Measurements from ENCODE around the gene RPS6KB1. TPM values are rescaled to one million over a fixed set of nuclear protein-coding genes. Genes with fewer than 3 reads are reported as not detected.
"Not testable (repeated sequence)": the region's sequence is repeated elsewhere in the genome, so short reads cannot be mapped to it uniquely, and the experiment has no call there.

The RPS6KB1 gene
- polyA plus RNA-seq, 3 donors from 2014 or later: 10.4 to 24.7 (median 14.5) TPM

GRCh38 chr17:59856859-59857794 is 35.8 kb upstream of the RPS6KB1 start:
- Mint-ChIP-seq H3K4me3 (no peak overlapping the region), H3K27me3 (ENCODE audit: low read depth in 3 of 3) (peaks cover 0 to 2% (median 0%) of the 10 kb centered on the region in 3 donors), H3K9me3 (no peaks in the 10 kb centered on the region), H3K4me1 (peaks cover 2 to 6% of the 10 kb centered on the region in 2 donors), H3K36me3 (peaks cover 0 to 7% (median 3%) of the 10 kb centered on the region in 3 donors), H3K27ac (peak overlapping the region in 1 of 6 donors; percentile 45)
- no peak for DNase-seq

DNA sequence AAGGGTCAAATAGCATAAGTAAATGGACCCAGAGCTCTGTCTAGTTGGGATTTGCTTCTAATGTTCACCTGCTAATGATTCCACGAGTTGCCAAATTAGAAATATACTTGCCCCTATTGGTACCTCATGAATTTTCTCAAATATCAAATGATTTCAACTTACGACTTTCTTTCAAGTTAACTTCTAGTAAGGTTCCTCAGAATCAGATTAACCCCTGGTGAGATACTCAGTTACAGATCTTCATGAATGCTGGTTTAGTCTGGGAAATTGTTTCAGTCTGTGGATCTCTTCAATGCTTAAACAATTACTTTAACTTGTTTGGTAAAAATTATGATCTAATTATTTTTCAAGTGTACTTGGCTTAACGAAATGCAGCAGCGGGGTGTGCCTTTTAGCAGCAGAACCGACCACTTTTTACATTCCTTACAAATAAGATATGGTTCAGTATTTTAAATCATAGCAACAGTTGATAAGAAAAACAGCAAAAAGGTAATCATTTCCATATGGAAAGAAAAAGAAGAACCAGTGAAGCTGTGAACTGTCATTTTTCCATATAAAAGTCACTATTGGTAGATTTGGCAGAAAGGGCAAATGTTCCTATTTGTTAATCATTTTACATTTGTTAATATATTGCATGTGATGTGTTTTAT is 34.6 kb upstream of the RPS6KB1 start:
- peaks cover 0 to 12% (median 3%) of the 10 kb centered on the region in 3 donors for H3K36me3 Mint-ChIP-seq
- no peak overlapping the region for H3K4me3 Mint-ChIP-seq
- H3K27me3 Mint-ChIP-seq (ENCODE audit: low read depth in 3 of 3): peaks cover 0 to 2% (median 0%) of the 10 kb centered on the region in 3 donors
- no peak for DNase-seq
- H3K4me1 Mint-ChIP-seq: peaks cover 2 to 6% of the 10 kb centered on the region in 2 donors
- no peaks in the 10 kb centered on the region for H3K9me3 Mint-ChIP-seq
- H3K27ac Mint-ChIP-seq: peak overlapping the region in 1 of 6 donors; percentile 50

- peaks cover 0 to 2% (median 0%) of the 10 kb centered on the region in 3 donors for H3K27me3 Mint-ChIP-seq (ENCODE audit: low read depth in 3 of 3)
- no peak overlapping the region for H3K27ac Mint-ChIP-seq
- H3K9me3 Mint-ChIP-seq: no peaks in the 10 kb centered on the region
- H3K4me3 Mint-ChIP-seq: no peak overlapping the region
- peaks cover 0 to 6% of the 10 kb centered on the region in 2 donors for H3K4me1 Mint-ChIP-seq
- H3K36me3 Mint-ChIP-seq: peaks cover 0 to 12% (median 7%) of the 10 kb centered on the region in 3 donors
- no peak for DNase-seq
Measured at GRCh38 chr17:59858932-59859331, 34.0 kb upstream of the RPS6KB1 start.

DNA sequence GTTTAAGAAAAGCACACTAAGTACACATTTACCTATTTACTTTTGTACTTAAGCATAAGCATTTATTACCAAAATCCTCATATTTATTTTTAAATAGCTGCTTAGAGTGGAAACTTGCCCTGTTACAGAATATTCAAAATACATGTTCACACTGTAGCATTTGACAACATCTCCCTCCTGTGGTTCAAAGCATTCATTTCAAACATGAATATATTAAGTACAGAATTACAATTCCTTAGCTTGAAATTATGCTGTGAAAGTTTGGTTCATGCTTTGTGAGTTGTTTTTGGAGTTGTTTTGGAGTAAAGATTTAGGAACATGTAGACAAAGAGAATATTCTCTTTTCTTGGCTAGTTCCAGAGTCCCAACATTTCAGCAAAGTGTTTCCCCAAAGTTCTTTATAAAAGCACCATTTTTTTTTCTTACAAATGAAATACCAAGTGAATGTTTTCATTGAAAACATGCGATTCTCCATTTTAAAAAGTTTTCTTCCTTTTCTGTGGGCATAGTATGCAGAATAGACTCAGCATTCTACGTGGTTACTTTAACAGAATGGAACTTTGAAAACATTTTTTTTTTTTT is 33.4 kb upstream of the RPS6KB1 start:
- peaks cover 0 to 6% of the 10 kb centered on the region in 2 donors for H3K4me1 Mint-ChIP-seq
- peak overlapping the region in 1 of 6 donors; percentile 14 for H3K27ac Mint-ChIP-seq

GRCh38 chr17:59863616-59864015 is 29.3 kb upstream of the RPS6KB1 start:
- H3K27ac Mint-ChIP-seq: no peak overlapping the region
- peaks cover 0 to 6% of the 10 kb centered on the region in 2 donors for H3K4me1 Mint-ChIP-seq
- no peaks in the 10 kb centered on the region for H3K9me3 Mint-ChIP-seq
- peaks cover 7 to 15% (median 11%) of the 10 kb centered on the region in 3 donors for H3K36me3 Mint-ChIP-seq
- H3K27me3 Mint-ChIP-seq (ENCODE audit: low read depth in 3 of 3): peaks cover 0 to 2% (median 0%) of the 10 kb centered on the region in 3 donors
- H3K4me3 Mint-ChIP-seq: no peak overlapping the region
- no peak for DNase-seq

More for the DNA sequence above, 33.4 kb upstream of the RPS6KB1 start:
- no peak overlapping the region for H3K4me3 Mint-ChIP-seq
- H3K9me3 Mint-ChIP-seq: no peaks in the 10 kb centered on the region
- DNase-seq: peak in 1 of 3 donors; percentile 31
- peaks cover 0 to 2% (median 0%) of the 10 kb centered on the region in 3 donors for H3K27me3 Mint-ChIP-seq (ENCODE audit: low read depth in 3 of 3)
- peaks cover 0 to 12% (median 7%) of the 10 kb centered on the region in 3 donors for H3K36me3 Mint-ChIP-seq

GRCh38 chr17:59869941-59870218 is 23.0 kb upstream of the RPS6KB1 start:
- no peak overlapping the region for H3K4me3 Mint-ChIP-seq
- no peak overlapping the region for H3K27ac Mint-ChIP-seq
- H3K27me3 Mint-ChIP-seq (ENCODE audit: low read depth in 3 of 3): peaks cover 0 to 2% (median 0%) of the 10 kb centered on the region in 3 donors
- DNase-seq: no peak
- H3K36me3 Mint-ChIP-seq: peaks cover 11 to 16% (median 12%) of the 10 kb centered on the region in 3 donors
- no peaks in the 10 kb centered on the region for H3K9me3 Mint-ChIP-seq
- H3K4me1 Mint-ChIP-seq: no peaks in the 10 kb centered on the region

DNA sequence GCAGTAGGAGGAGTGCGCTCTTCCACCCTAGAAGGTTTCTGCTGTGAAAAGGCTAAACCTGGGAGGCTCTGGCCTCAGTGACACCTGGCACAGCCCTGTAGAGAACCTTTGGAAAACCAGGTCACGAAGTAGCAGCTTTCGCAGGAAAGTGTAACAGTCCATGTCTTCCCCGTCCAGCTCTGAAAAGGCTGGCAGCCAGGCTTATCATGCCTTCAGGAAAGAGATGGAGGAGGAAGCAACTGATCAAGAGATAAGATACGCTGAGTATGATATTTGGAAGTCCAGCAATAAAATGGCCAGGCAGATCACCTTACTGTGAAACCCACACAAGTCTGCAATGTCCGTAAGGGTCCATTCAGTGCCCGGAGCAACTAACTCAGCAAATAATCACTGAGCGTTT is 22.4 kb upstream of the RPS6KB1 start:
- no peak for DNase-seq
- Mint-ChIP-seq H3K4me3 (no peak overlapping the region), H3K27ac (peak overlapping the region in 2 of 6 donors; percentile 17 to 56), H3K4me1 (no peaks in the 10 kb centered on the region), H3K9me3 (no peaks in the 10 kb centered on the region), H3K27me3 (ENCODE audit: low read depth in 3 of 3) (peaks cover 0 to 2% (median 0%) of the 10 kb centered on the region in 3 donors), H3K36me3 (peaks cover 9 to 16% (median 11%) of the 10 kb centered on the region in 3 donors)

DNA sequence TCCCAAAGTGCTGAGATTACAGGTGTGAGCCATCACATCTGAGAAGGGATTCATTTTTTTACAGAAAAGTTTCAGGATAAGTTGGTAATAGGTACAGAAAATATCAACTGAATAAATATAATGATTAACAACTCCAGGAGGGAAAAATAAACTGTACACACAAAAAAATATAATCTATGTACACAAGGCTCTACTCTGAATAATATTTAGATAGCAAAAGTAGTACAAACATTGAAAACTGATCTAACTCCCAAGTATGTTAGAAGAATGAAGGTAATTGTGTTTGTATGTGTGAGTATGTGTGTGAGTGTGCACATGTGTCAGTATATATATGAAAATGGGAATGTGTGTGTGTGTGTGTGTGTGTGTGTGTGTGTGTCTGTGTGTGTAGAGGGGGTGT is 20.6 kb upstream of the RPS6KB1 start:
- Mint-ChIP-seq H3K36me3 (peaks cover 8 to 19% (median 14%) of the 10 kb centered on the region in 3 donors), H3K4me3 (no peak overlapping the region), H3K9me3 (no peaks in the 10 kb centered on the region), H3K4me1 (no peaks in the 10 kb centered on the region), H3K27ac (peak overlapping the region in 3 of 6 donors; percentile 8 to 52 (median 50)), H3K27me3 (ENCODE audit: low read depth in 3 of 3) (peaks cover 0 to 2% (median 0%) of the 10 kb centered on the region in 3 donors)
- DNase-seq: no peak

GRCh38 chr17:59873414-59873813 is 19.5 kb upstream of the RPS6KB1 start:
- not testable (repeated sequence) for H3K27ac Mint-ChIP-seq; H3K4me3 Mint-ChIP-seq; H3K9me3 Mint-ChIP-seq; DNase-seq; H3K4me1 Mint-ChIP-seq; H3K27me3 Mint-ChIP-seq (ENCODE audit: low read depth in 3 of 3)
- peaks cover 9 to 21% (median 20%) of the 10 kb centered on the region in 3 donors for H3K36me3 Mint-ChIP-seq

DNA sequence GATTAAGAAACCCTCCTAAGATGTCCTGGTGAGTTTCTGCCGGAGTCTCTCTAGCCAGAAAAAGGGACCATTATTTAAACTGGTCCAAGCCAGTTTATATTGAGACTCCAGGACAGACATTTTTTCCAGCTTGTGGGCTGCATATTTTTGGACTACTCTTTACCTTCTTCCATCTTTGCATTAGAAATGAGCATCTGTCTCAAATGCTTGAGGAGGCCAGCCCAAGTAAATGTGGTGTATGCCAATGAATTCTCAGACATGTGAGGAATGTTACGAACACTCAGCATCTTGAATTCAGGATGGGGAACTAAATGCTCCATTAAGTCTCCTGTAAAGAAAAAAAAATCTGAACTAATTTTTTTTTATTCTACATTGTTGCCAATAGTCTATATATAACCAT is 18.5 kb upstream of the RPS6KB1 start:
- Mint-ChIP-seq H3K27ac (no peak overlapping the region), H3K9me3 (no peaks in the 10 kb centered on the region), H3K27me3 (ENCODE audit: low read depth in 3 of 3) (no peaks in the 10 kb centered on the region), H3K4me1 (no peaks in the 10 kb centered on the region), H3K36me3 (peaks cover 9 to 21% (median 20%) of the 10 kb centered on the region in 3 donors), H3K4me3 (no peak overlapping the region)
- DNase-seq: no peak

- Mint-ChIP-seq H3K27me3 (ENCODE audit: low read depth in 3 of 3) (no peaks in the 10 kb centered on the region), H3K9me3 (no peaks in the 10 kb centered on the region)
Measured at GRCh38 chr17:59876107-59876506, 16.8 kb upstream of the RPS6KB1 start.

DNA sequence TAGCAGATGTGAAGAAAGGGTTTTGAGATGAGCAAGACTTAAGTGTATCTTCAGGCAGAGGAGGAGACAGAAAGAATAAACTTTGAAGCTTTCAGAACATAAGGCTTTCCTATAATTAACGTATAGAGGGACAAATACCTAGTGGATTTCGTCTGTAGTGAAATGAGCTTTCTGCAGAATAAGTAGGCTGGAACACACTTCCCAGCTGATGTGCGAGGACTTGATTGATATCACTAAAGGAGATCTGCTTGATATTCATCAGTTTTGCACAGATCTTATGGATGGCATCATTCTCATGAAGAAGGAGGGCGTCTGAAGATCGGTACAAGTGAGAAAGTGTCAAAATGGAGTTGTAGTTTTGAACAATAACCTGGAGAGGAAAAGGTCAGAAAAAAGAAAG is 15.0 kb upstream of the RPS6KB1 start:
- H3K27ac Mint-ChIP-seq: no peak overlapping the region
- no peak overlapping the region for H3K4me3 Mint-ChIP-seq
- H3K27me3 Mint-ChIP-seq (ENCODE audit: low read depth in 3 of 3): no peaks in the 10 kb centered on the region

More at GRCh38 chr17:59876107-59876506, 16.8 kb upstream of the RPS6KB1 start:
- Mint-ChIP-seq H3K36me3 (peaks cover 13 to 26% (median 21%) of the 10 kb centered on the region in 3 donors), H3K27ac (no peak overlapping the region), H3K4me3 (no peak overlapping the region), H3K4me1 (no peaks in the 10 kb centered on the region)
- no peak for DNase-seq

GRCh38 chr17:59878624-59879023 is 14.3 kb upstream of the RPS6KB1 start:
- no peaks in the 10 kb centered on the region for H3K9me3 Mint-ChIP-seq
- H3K27ac Mint-ChIP-seq: no peak overlapping the region
- no peak for DNase-seq
- H3K27me3 Mint-ChIP-seq (ENCODE audit: low read depth in 3 of 3): no peaks in the 10 kb centered on the region
- peaks cover 13 to 21% (median 16%) of the 10 kb centered on the region in 3 donors for H3K36me3 Mint-ChIP-seq
- no peak overlapping the region for H3K4me3 Mint-ChIP-seq
- no peaks in the 10 kb centered on the region for H3K4me1 Mint-ChIP-seq

More for the DNA sequence above, 15.0 kb upstream of the RPS6KB1 start:
- no peaks in the 10 kb centered on the region for H3K9me3 Mint-ChIP-seq
- peaks cover 13 to 21% (median 16%) of the 10 kb centered on the region in 3 donors for H3K36me3 Mint-ChIP-seq
- DNase-seq: no peak
- no peaks in the 10 kb centered on the region for H3K4me1 Mint-ChIP-seq
